H1 (cell line): ENCODE results near the gene HES7. TPM values are rescaled to one million over a fixed set of nuclear protein-coding genes. Genes with fewer than 3 reads are reported as not detected.

Source experiments
- CTCF ChIA-PET: fragments of 300-600 bp; sonication (Branson Sonifier 250); formaldehyde crosslinking; loops from one replicate; lab custom pipeline; 2021; ENCODE audit not compliant: partially characterized antibody; lab: Charles Lee
- POLR2A ChIA-PET: fragments of 300-600 bp; sonication (Branson Sonifier 250); formaldehyde crosslinking; loops from one replicate; lab custom pipeline; 2021; ENCODE audit warnings: inconsistent platforms; ENCODE audit not compliant: partially characterized antibody; lab: Charles Lee
- DNase-seq, 2 experiments: peaks; one replicate each; pipeline versions ENCODE4 v3.0.0 to v3.0.0-alpha.2; 2010 to 2022; ENCODE audit warnings: low spot score in 2 of 2, low read depth in 1 of 2, mixed read lengths in 1 of 2
- FAIRE-seq: peaks from 2 replicates; lab custom pipeline; 2011; peaks lifted over from hg19 to GRCh38; lab: Jason Lieb, UNC
- H2AFZ ChIP-seq: 2 replicates; pipeline ENCODE4 v1.8.1; 2012; ENCODE audit warnings: low read length, inconsistent platforms
- H2AK5ac ChIP-seq: 2 replicates; pipeline ENCODE4 v1.6.1; 2013; ENCODE audit warnings: low read depth, low read length
- H2BK120ac ChIP-seq: replicated peaks from 2 replicates; pipeline ENCODE3; 2013; ENCODE audit warnings: low read depth, low read length, inconsistent platforms
- H2BK12ac ChIP-seq: 2 replicates; pipeline ENCODE4 v1.6.1; 2013; ENCODE audit warnings: low read depth, low read length
- H2BK15ac ChIP-seq: 2 replicates; pipeline ENCODE4 v1.6.1; 2013; ENCODE audit warnings: low read length
- H2BK20ac ChIP-seq: 2 replicates; pipeline ENCODE4 v1.6.1; 2013; ENCODE audit warnings: low read length
- H2BK5ac ChIP-seq: 2 replicates; pipeline ENCODE4 v1.6.1; 2013; ENCODE audit warnings: low read depth, low read length
- H3K14ac ChIP-seq: 2 replicates; pipeline ENCODE4 v1.6.1; 2013; ENCODE audit warnings: inconsistent platforms; ENCODE audit not compliant: insufficient read length
- H3K18ac ChIP-seq: 2 replicates; pipeline ENCODE4 v1.6.1; 2013; ENCODE audit warnings: low read length; ENCODE audit errors: extremely low read depth
- H3K23ac ChIP-seq: 2 replicates; pipeline ENCODE4 v1.6.1; 2013; ENCODE audit warnings: inconsistent platforms; ENCODE audit not compliant: insufficient read length
- H3K23me2 ChIP-seq: 2 replicates; pipeline ENCODE4 v1.6.1; 2013; ENCODE audit warnings: low read depth, low read length
- H3K27ac ChIP-seq: 2 replicates; pipeline ENCODE4 v1.6.1; 2011; ENCODE audit warnings: low read depth, low read length, inconsistent platforms
- H3K27me3 ChIP-seq, 4 experiments: replicated peaks in 1 of 4; 1 replicate in 1 of 4; 2 replicates in 3 of 4; pipeline versions ENCODE4 v1.6.1 to v1.8.1; 2011 to 2013; ENCODE audit warnings: low read length in 3 of 4, mild to moderate bottlenecking in 3 of 4, inconsistent platforms in 2 of 4, mixed read lengths in 2 of 4, moderate library complexity in 1 of 4; ENCODE audit not compliant: control insufficient read depth in 3 of 4, insufficient read depth in 3 of 4; ENCODE audit errors: extremely low read depth in 1 of 4
- H3K36me3 ChIP-seq, 4 experiments: 2 replicates each; pipeline versions ENCODE4 v1.6.1 to v1.8.1; 2011 to 2013; ENCODE audit warnings: mild to moderate bottlenecking in 4 of 4, low read length in 3 of 4, moderate library complexity in 2 of 4, control low read depth in 1 of 4, inconsistent platforms in 1 of 4; ENCODE audit not compliant: insufficient read depth in 4 of 4, control insufficient read depth in 2 of 4
- H3K4ac ChIP-seq: replicated peaks from 2 replicates; pipeline ENCODE3; 2013; ENCODE audit warnings: low read length, low read depth, mixed read lengths, inconsistent platforms; ENCODE audit not compliant: insufficient read length
- H3K4me1 ChIP-seq, 4 experiments: replicated peaks in 1 of 4; 1 replicate in 1 of 4; 2 replicates in 3 of 4; pipeline versions ENCODE4 v1.6.1 to v1.8.1; 2011 to 2013; ENCODE audit warnings: low read length in 3 of 4, inconsistent platforms in 2 of 4, mixed read lengths in 1 of 4; ENCODE audit not compliant: insufficient read depth in 4 of 4, control insufficient read depth in 3 of 4
- H3K4me2 ChIP-seq, 2 experiments: 2 replicates each; pipeline versions ENCODE4 v1.6.1 to v1.8.1; 2011 to 2013; ENCODE audit warnings: low read depth in 2 of 2, low read length in 2 of 2, control low read depth in 1 of 2, inconsistent platforms in 1 of 2, mild to moderate bottlenecking in 1 of 2; ENCODE audit not compliant: insufficient read depth in 1 of 2
- H3K4me3 ChIP-seq, 4 experiments: fragments of 200-600, 300-600 bp in 1 of 4; sonication (generic), shearing (Covaris generic), sonication (Bioruptor Twin) in 1 of 4; 2 replicates each; pipeline versions ENCODE4 v1.5.1 to v1.8.1; 2011 to 2016; ENCODE audit warnings: low read length in 4 of 4, low read depth in 3 of 4, control low read depth in 2 of 4, inconsistent platforms in 2 of 4, mild to moderate bottlenecking in 2 of 4, mixed read lengths in 1 of 4, moderate library complexity in 1 of 4; ENCODE audit not compliant: insufficient read depth in 2 of 4; ENCODE audit errors: extremely low read depth in 1 of 4
- H3K56ac ChIP-seq: replicated peaks from 2 replicates; pipeline ENCODE3; 2013; ENCODE audit warnings: low read depth, mild to moderate bottlenecking, mixed read lengths, low read length, inconsistent platforms; ENCODE audit not compliant: insufficient read length
- H3K79me1 ChIP-seq: 2 replicates; pipeline ENCODE4 v1.6.1; 2013; ENCODE audit warnings: low read depth, low read length, control low read depth
- H3K79me2 ChIP-seq, 2 experiments: 2 replicates each; pipeline versions ENCODE4 v1.6.1 to v1.8.1; 2012 to 2013; ENCODE audit warnings: low read length in 2 of 2, mild to moderate bottlenecking in 2 of 2, inconsistent platforms in 1 of 2; ENCODE audit not compliant: insufficient read depth in 2 of 2, control insufficient read depth in 1 of 2
- H3K9ac ChIP-seq, 4 experiments: replicated peaks in 1 of 4; 1 replicate in 1 of 4; 2 replicates in 3 of 4; pipeline versions ENCODE4 v1.6.1 to v1.8.1; 2011 to 2013; ENCODE audit warnings: low read depth in 3 of 4, low read length in 3 of 4, control low read depth in 2 of 4, mild to moderate bottlenecking in 2 of 4, moderate library complexity in 2 of 4, inconsistent platforms in 1 of 4; ENCODE audit errors: extremely low read depth in 1 of 4
- H3K9me3 ChIP-seq, 2 experiments: 2 replicates each; pipeline versions ENCODE4 v1.6.1 to v1.8.1; 2012 to 2013; ENCODE audit warnings: mild to moderate bottlenecking in 2 of 2, moderate library complexity in 2 of 2, control low read depth in 1 of 2, inconsistent platforms in 1 of 2, low read depth in 1 of 2, low read length in 1 of 2, mixed read lengths in 1 of 2; ENCODE audit not compliant: insufficient read depth in 2 of 2
- H4K20me1 ChIP-seq, 2 experiments: replicated peaks in 1 of 2; 2 replicates each; pipeline versions ENCODE3 to v1.8.1; 2011 to 2013; ENCODE audit warnings: inconsistent platforms in 2 of 2, low read length in 2 of 2, mild to moderate bottlenecking in 1 of 2; ENCODE audit not compliant: insufficient read depth in 2 of 2, control insufficient read depth in 1 of 2
- H4K5ac ChIP-seq: 2 replicates; pipeline ENCODE4 v1.6.1; 2013; ENCODE audit warnings: low read length, low read depth, mixed read lengths, inconsistent platforms; ENCODE audit not compliant: insufficient read length
- H4K8ac ChIP-seq: 2 replicates; pipeline ENCODE4 v1.8.0; 2013; ENCODE audit warnings: mild to moderate bottlenecking, moderate library complexity, low read length, inconsistent platforms; ENCODE audit not compliant: insufficient read depth; ENCODE audit errors: extremely low read depth
- H4K91ac ChIP-seq: replicated peaks from 2 replicates; pipeline ENCODE3; 2013; ENCODE audit warnings: low read length, mixed read lengths, inconsistent platforms; ENCODE audit not compliant: insufficient read length
- ASH2L ChIP-seq: fragments of 200-600, 300-600 bp; sonication (generic); IDR thresholded peaks from one replicate; pipeline ENCODE4 v1.7.1; 2017; ENCODE audit warnings: low read length
- CTBP2 ChIP-seq: IDR thresholded peaks from 2 replicates; pipeline ENCODE4 v1.7.0; 2011; ENCODE audit warnings: borderline replicate concordance, mild to moderate bottlenecking, moderate library complexity, mixed read lengths, low read length; ENCODE audit not compliant: insufficient read depth, insufficient read length
- EZH2 ChIP-seq: fragments of 200-600 bp; sonication (generic); IDR thresholded peaks from 2 replicates; pipeline ENCODE4 v1.7.1; 2012; ENCODE audit warnings: low read depth, mild to moderate bottlenecking, moderate library complexity, low read length, inconsistent platforms; ENCODE audit not compliant: severe bottlenecking
- FOSL1 ChIP-seq: IDR thresholded peaks from 2 replicates; pipeline ENCODE4 v1.6.1; 2011; ENCODE audit warnings: mild to moderate bottlenecking, low read depth, low read length, moderate library complexity; ENCODE audit not compliant: insufficient read depth
- KDM1A ChIP-seq: fragments of 200-600, 300-600 bp; sonication (generic); IDR thresholded peaks from 2 replicates; pipeline ENCODE4 v1.7.1; 2016; ENCODE audit warnings: mild to moderate bottlenecking, low read length, borderline replicate concordance
- KDM4A ChIP-seq: IDR thresholded peaks from one replicate; pipeline ENCODE4 v1.7.1; 2012; ENCODE audit warnings: low read depth, mild to moderate bottlenecking, moderate library complexity, low read length, inconsistent platforms; ENCODE audit not compliant: severe bottlenecking
- SUZ12 ChIP-seq: fragments of 200-600 bp; sonication (generic); IDR thresholded peaks from 2 replicates; pipeline ENCODE4 v1.6.1; 2012; ENCODE audit warnings: mild to moderate bottlenecking, inconsistent platforms, low read length, moderate library complexity, mixed read lengths
- TAF1 ChIP-seq: IDR thresholded peaks from 2 replicates; pipeline ENCODE4 v1.6.1; 2011; ENCODE audit warnings: mild to moderate bottlenecking, low read depth, low read length
- WGBS, 2 experiments: shearing (Covaris generic) in 1 of 2; methylation state at CpG; one replicate each; pipeline versions ENCODE4 v1.1.6 to v1.1.7; 2013 to 2015; ENCODE audit warnings: low lambda C conversion rate in 2 of 2, mixed read lengths in 2 of 2, inconsistent platforms in 1 of 2, low coverage in 1 of 2, missing lambda C conversion rate in 1 of 2; ENCODE audit not compliant: insufficient replicate concordance in 2 of 2, insufficient coverage in 1 of 2, insufficient read length in 1 of 2; ENCODE audit errors: extremely low coverage in 1 of 2, missing lambda C conversion rate in 1 of 2; 5-methylcytosine and 5-hydroxymethylcytosine counted together
- long read RNA-seq, 2 experiments: library from RNA in 1 of 2; library from capped mRNA in 1 of 2; stranded (forward); transcript quantifications; one replicate each; pipeline ENCODE4 v2.0.0, GENCODE V29; 2021; ENCODE audit warnings: inconsistent platforms in 1 of 2
- polyA minus RNA-seq, 3 experiments: library from RNA; depleted of rRNA, polyadenylated mRNA; stranded (reverse); fragments of >200 nt; gene quantifications; 1 replicate in 2 of 3; 2 replicates in 1 of 3; pipeline ENCODE4 v1.2.3, GENCODE V29; 2011
- polyA plus RNA-seq, 7 experiments: library from polyadenylated mRNA; depleted of rRNA in 3 of 7; stranded (reverse) in 5 of 7; unstranded in 2 of 7; fragments of >200 nt in 5 of 7; fragments of 200-250 nt in 2 of 7; gene quantifications; 1 replicate in 5 of 7; 2 replicates in 1 of 7; 4 replicates in 1 of 7; pipeline versions ENCODE4 v1.2.1 to v1.2.3, GENCODE V29; 2011 to 2013; ENCODE audit warnings: missing spikeins in 2 of 7, mixed read lengths in 2 of 7
- total RNA-seq: library from RNA; stranded (reverse); fragmentation: NEBNext Ultra II Directional; extraction: Animal tissue kit (Norgen Biotek cat#: 25700); gene quantifications from 2 replicates; pipeline ENCODE4 v1.2.1, GENCODE V29; 2021
- TF ChIP-seq, protein P1 (sequence below): IDR thresholded peaks from 2 replicates; pipeline ENCODE4 v1.6.1; 2012; ENCODE audit warnings: inconsistent platforms

Gene HES7
- total RNA-seq: 0.32 and 0.69 TPM in 2 replicates
- 0.20 and 0.55 TPM in 2 replicates for polyA plus RNA-seq (2011; rRNA removed)
- 0.30 TPM for polyA plus RNA-seq (2011; cell fraction: cytosol; rRNA removed)
- polyA plus RNA-seq (2011; cell fraction: nucleus; rRNA removed): 1.2 TPM
- 0.23 to 0.66 TPM (median 0.48 TPM) in 4 replicates for polyA plus RNA-seq (2012, experiment 1 of 2)
- 0.22 TPM for polyA plus RNA-seq (2012, experiment 2 of 2)
- 0.41 TPM for polyA plus RNA-seq (2013, experiment 1 of 2)
- 0.15 TPM for polyA plus RNA-seq (2013, experiment 2 of 2)
- polyA minus RNA-seq (2011; rRNA and poly(A)+ RNA removed): 0.09 TPM in 1 of 2 replicates, not detected in the other
- polyA minus RNA-seq (2011; cell fraction: cytosol; rRNA and poly(A)+ RNA removed): not detected
- not detected for polyA minus RNA-seq (2011; cell fraction: nucleus; rRNA and poly(A)+ RNA removed)
- long read RNA-seq, experiment 1: 0 reads
- long read RNA-seq, experiment 2: 0 reads

DNA sequence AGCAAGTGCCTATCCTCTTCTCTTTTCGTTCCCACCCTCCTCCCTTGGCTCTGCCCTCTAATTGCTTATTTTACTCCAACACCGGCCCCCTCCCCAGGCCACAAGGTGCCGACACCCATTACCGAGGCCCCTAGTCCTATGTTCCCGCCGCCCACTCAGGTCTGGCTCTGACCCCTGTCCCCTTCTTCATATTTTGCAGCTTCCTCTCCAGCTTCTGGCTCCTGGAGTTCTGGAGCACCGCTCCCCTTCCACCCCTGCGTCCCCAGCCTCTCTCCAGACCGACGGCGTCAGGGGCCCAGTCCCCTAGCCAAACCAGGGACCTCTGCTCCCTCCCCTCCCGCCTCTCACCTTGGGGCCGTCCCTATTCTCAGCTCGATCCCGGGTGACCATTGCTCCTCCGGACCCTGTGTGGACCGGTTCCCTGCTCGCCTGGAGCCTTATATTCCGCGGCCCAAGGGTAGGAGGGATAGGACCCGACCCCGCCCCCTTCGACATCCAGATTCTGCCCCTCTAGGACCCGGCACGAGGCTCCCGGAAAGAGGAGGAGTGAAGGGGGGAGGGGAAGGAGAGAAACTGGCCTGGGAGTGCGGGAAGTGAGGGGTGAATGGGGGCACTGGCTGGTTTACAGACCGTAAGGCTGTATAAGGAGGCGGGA lies at the start of gene HES7:
Gene HES7, minus strand, starts transcription at position 412 of the 655 bp plus-strand sequence. Its CDS starts 22 bp downstream, at position 390.
- Histone ChIP-seq H3K23ac (no peak within 1 kb of the TSS), H3K79me1 (no peaks in the 10 kb centered on the region), H2BK20ac (no peak within 1 kb of the TSS), H3K4ac (no peak within 1 kb of the TSS), H3K36me3 (no peaks in the 10 kb centered on the region), H4K5ac (no peak within 1 kb of the TSS), H3K4me3 (peak within 1 kb of the TSS; percentile 54 to 89 (median 82)), H4K8ac (peak within 1 kb of the TSS; percentile 73), H2BK15ac (no peak within 1 kb of the TSS), H2AFZ (no peak within 1 kb of the TSS; the same call in 1 of the 2 replicates), H3K27me3 (peaks cover 30 to 54% (median 51%) of the 10 kb centered on the region in 4 experiments), H2BK120ac (no peak within 1 kb of the TSS), H3K23me2 (peaks cover 41% of the 10 kb centered on the region), H3K4me2 (peak within 1 kb of the TSS; percentile 88 to 93), H2BK12ac (no peak within 1 kb of the TSS; the same call in 1 of the 2 replicates), H3K14ac (no peak within 1 kb of the TSS), H3K9me3 (no peaks in the 10 kb centered on the region), H4K91ac (no peak within 1 kb of the TSS), H3K79me2 (no peaks in the 10 kb centered on the region), H2AK5ac (no peak within 1 kb of the TSS), H3K9ac (peak within 1 kb of the TSS in 1 of 4 experiments; percentile 6; a peak in 1 of 7 replicates), H3K4me1 (peaks cover 0 to 24% (median 13%) of the 10 kb centered on the region in 4 experiments; a peak in 6 of 7 replicates), H3K18ac (no peak within 1 kb of the TSS; the same call in 1 of the 2 replicates), H3K27ac (no peak within 1 kb of the TSS), H4K20me1 (peaks cover 3 to 5% of the 10 kb centered on the region in 2 experiments), H2BK5ac (no peak within 1 kb of the TSS), H3K56ac (no peak within 1 kb of the TSS)
- FAIRE-seq (no peak), DNase-seq (peak in 1 of 2 experiments; percentile 84)
- ChIA-PET POLR2A (interaction anchor here (0.7 to 7.6 kb wide), 7 partner anchors 9 to 103 kb away, joined by 3 to 49 read pairs (median 6); no protein-coding TSS in a partner anchor), CTCF (interaction anchor here (0.8 to 2.3 kb wide), 11 partner anchors 9 to 108 kb away, joined by 3 to 15 read pairs (median 4); no protein-coding TSS in a partner anchor)
- WGBS, 2 experiments: 1% methylated on average over 22 of the region's 29 CpGs; no CpG with 5 or more reads in 1 of the 2 experiments
- TF ChIP-seq FOSL1 (peak; percentile 82; the same call in 1 of the 2 replicates), SUZ12 (no peak), EZH2 (peak; percentile 19), TAF1 (0 out of 2 replicates have a peak, but pooled peaks have one; percentile 18), KDM4A (peak; percentile 74), ASH2L (peak; percentile 69), CTBP2 (peak; percentile 95), KDM1A (peak; percentile 42; the same call in 1 of the 2 replicates)
- TF ChIP-seq, protein P1, sequence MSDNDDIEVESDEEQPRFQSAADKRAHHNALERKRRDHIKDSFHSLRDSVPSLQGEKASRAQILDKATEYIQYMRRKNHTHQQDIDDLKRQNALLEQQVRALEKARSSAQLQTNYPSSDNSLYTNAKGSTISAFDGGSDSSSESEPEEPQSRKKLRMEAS: peak; percentile 83
